HepG2 (cell line): ENCODE results near the gene ATF7IP. TPM values are rescaled to one million over a fixed set of nuclear protein-coding genes. Genes with fewer than 3 reads are reported as not detected.

Experiments
- E2F1 ChIP-seq: sonication (generic); formaldehyde crosslinking; IDR thresholded peaks from 2 replicates; pipeline ENCODE4 v1.5.0; 2020; ENCODE audit warnings: missing genetic modification reagents
- ELK4 ChIP-seq: sonication (generic); formaldehyde crosslinking; IDR thresholded peaks from 2 replicates; pipeline ENCODE4 v1.9.0; 2021; ENCODE audit warnings: missing genetic modification reagents, borderline replicate concordance
- GATAD1 ChIP-seq: IDR thresholded peaks from 2 replicates; pipeline ENCODE4 v1.6.1; 2016; ENCODE audit warnings: missing genetic modification reagents, missing compliant biosample characterization
- MTERF4 ChIP-seq: sonication (generic); formaldehyde crosslinking; IDR thresholded peaks from 2 replicates; pipeline ENCODE4 v1.8.0; 2023; ENCODE audit warnings: mild to moderate bottlenecking, missing genetic modification reagents
- TCF12 ChIP-seq, 2 experiments: fragments of 450-650 bp in 1 of 2; sonication (generic) in 1 of 2; formaldehyde crosslinking in 1 of 2; IDR thresholded peaks; 2 replicates each; pipeline versions ENCODE4 v1.6.1 to v1.8.0; 2017 to 2022; ENCODE audit warnings: antibody characterized with exemption in 1 of 2, mild to moderate bottlenecking in 1 of 2, missing genetic modification reagents in 1 of 2, moderate library complexity in 1 of 2
- ZBTB3 ChIP-seq: sonication (generic); formaldehyde crosslinking; IDR thresholded peaks from 2 replicates; pipeline ENCODE4 v1.4.0; 2020; ENCODE audit warnings: low read depth, mild to moderate bottlenecking, moderate library complexity, missing genetic modification reagents, borderline replicate concordance
- ZBTB49 ChIP-seq: sonication (generic); formaldehyde crosslinking; IDR thresholded peaks from 2 replicates; pipeline ENCODE4 v1.4.0; 2020; ENCODE audit warnings: missing genetic modification reagents, borderline replicate concordance
- ZXDC ChIP-seq: sonication (generic); formaldehyde crosslinking; IDR thresholded peaks from 2 replicates; pipeline ENCODE4 v1.5.0; 2020; ENCODE audit warnings: mild to moderate bottlenecking, missing genetic modification reagents
- polyA plus RNA-seq, 8 experiments: library from polyadenylated mRNA; depleted of rRNA in 3 of 8; stranded (reverse) in 7 of 8; unstranded in 1 of 8; fragments of >200 nt; fragmentation: Illumina TruSeq in 4 of 8; extraction: Trizol in 4 of 8; gene quantifications; 2 replicates each; pipeline versions ENCODE4 v1.2.1 to v1.2.3, GENCODE V29; 2011 to 2016; ENCODE audit warnings: low read depth in 4 of 8, missing spikeins in 1 of 8, mixed read lengths in 1 of 8; ENCODE audit not compliant: insufficient read depth in 1 of 8
- total RNA-seq, 5 experiments: library from RNA; depleted of rRNA; stranded (reverse); fragments of >200 nt; fragmentation: Illumina TruSeq; extraction: Trizol; gene quantifications; 2 replicates each; pipeline ENCODE4 v1.2.3, GENCODE V29; 2016; ENCODE audit warnings: low read depth in 1 of 5
- TF ChIP-seq, protein P1 (sequence below), 2 experiments: fragments of 450-650 bp in 1 of 2; sonication (generic) in 1 of 2; formaldehyde crosslinking; IDR thresholded peaks; 2 replicates each; pipeline versions ENCODE4 v1.5.0 to v1.8.0; 2020 to 2022; ENCODE audit warnings: mild to moderate bottlenecking in 1 of 2, missing genetic modification reagents in 1 of 2
- TF ChIP-seq, protein P2 (sequence below), 2 experiments: sonication (generic) in 1 of 2; formaldehyde crosslinking in 1 of 2; IDR thresholded peaks; 2 replicates each; pipeline versions ENCODE4 v1.4.0 to v1.6.1; 2016 to 2020; ENCODE audit warnings: borderline replicate concordance in 1 of 2, low read depth in 1 of 2, mild to moderate bottlenecking in 1 of 2, missing genetic modification reagents in 1 of 2

ATF7IP gene
- total and polyA plus RNA-seq, 2 of the 13 experiments (the other 11 are each of a cell fraction or from before 2014, with no cell fraction given): 1.8 to 11.8 TPM

DNA sequence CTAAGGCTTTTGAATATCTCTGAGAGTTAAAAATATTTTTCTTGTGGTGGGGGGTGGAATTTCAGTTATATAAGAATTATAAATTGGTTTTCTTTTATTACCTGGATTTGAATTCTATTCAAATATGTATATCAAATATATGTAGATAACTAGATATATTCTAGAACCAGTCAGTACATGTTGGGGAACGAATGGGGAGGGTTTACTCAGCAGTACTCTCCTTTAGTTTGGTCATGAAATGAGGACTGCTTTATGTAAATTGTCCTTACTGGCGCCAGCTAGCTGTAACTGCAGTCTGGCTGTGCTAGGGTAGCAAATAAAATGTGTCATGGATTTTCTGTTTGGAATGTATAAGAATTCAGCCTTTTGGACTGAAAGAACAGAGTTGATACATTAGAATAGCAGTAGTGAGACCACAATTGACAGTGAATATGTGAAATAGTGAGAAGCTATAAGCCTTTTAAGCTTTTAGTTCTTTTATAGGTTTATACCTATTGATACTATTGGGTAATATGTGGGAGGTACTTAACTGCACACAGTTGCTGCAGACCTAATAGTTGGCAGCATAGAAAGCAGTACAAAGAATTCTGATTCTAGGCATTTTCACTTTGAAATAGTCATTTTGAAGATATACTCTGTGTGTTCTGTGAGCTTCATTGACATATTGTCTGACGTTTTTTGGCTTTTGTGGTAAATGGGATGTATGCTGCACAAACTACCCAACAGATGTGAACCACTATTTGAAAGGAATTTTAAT is 29.0 kb downstream of the ATF7IP start (continued):
- TF ChIP-seq, protein P1, sequence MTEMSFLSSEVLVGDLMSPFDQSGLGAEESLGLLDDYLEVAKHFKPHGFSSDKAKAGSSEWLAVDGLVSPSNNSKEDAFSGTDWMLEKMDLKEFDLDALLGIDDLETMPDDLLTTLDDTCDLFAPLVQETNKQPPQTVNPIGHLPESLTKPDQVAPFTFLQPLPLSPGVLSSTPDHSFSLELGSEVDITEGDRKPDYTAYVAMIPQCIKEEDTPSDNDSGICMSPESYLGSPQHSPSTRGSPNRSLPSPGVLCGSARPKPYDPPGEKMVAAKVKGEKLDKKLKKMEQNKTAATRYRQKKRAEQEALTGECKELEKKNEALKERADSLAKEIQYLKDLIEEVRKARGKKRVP (CRISPR knock-in tag; IDR thresholded peaks at IDR 0.05): peak in 1 of 2 experiments; percentile 18; a peak in 1 of 4 replicates
- TF ChIP-seq ZXDC: no peak
- TF ChIP-seq, protein P2, sequence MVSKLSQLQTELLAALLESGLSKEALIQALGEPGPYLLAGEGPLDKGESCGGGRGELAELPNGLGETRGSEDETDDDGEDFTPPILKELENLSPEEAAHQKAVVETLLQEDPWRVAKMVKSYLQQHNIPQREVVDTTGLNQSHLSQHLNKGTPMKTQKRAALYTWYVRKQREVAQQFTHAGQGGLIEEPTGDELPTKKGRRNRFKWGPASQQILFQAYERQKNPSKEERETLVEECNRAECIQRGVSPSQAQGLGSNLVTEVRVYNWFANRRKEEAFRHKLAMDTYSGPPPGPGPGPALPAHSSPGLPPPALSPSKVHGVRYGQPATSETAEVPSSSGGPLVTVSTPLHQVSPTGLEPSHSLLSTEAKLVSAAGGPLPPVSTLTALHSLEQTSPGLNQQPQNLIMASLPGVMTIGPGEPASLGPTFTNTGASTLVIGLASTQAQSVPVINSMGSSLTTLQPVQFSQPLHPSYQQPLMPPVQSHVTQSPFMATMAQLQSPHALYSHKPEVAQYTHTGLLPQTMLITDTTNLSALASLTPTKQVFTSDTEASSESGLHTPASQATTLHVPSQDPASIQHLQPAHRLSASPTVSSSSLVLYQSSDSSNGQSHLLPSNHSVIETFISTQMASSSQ (IDR thresholded peaks at IDR 0.05; ENCODE audit: low read depth): no peak
- TF ChIP-seq, protein P2 (CRISPR knock-in tag; IDR thresholded peaks at IDR 0.05; ENCODE audit: borderline replicate concordance): peak; percentile 34; the same call in 1 of the 2 replicates
- no peak for TF ChIP-seq ZBTB49 (CRISPR knock-in tag)
- TF ChIP-seq MTERF4 (CRISPR knock-in tag): no peak
- TF ChIP-seq TCF12 (IDR thresholded peaks at IDR 0.05): no peak
- TF ChIP-seq TCF12 (CRISPR knock-in tag; IDR thresholded peaks at IDR 0.05): no peak
- no peak for TF ChIP-seq ZBTB3 (CRISPR knock-in tag)
- TF ChIP-seq GATAD1 (CRISPR knock-in tag): no peak
- no peak for TF ChIP-seq ELK4 (CRISPR knock-in tag)
- no peak for TF ChIP-seq E2F1 (CRISPR knock-in tag)
